GM19395 (cell line): ENCODE data around the gene GNGT2.
"Not testable (repeated sequence)": the region's sequence is repeated elsewhere in the genome, so short reads cannot be mapped to it uniquely, and the experiment has no call there.

Experiments
- ATAC-seq: cut with Tn5 transposase; IDR thresholded peaks from one replicate; pipeline ENCODE4 v1.9.1; 2021; ENCODE audit warnings: mild to moderate bottlenecking, moderate library complexity; ENCODE audit not compliant: unreplicated experiment

GNGT2 gene

DNA sequence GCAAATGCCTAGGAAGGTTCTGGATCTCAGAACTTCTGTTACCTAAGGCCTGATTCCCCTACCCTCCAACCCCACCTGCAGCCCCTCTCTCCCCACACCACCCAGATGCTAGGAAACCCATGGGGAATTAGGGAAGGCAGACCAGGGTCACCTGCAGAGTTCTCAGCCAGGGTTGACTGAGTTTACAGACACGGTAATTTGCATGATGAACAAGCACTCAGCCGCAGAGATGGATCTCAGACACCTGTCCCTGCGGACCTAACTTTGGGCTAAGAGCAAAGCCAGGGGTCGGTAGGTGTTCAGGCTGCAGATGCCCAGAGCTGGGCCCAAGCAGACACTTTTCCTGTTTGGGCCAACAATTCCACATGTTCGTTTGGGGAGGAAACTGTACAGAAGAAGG is 3.0 kb upstream of the GNGT2 start:
- ATAC-seq = no peak

DNA sequence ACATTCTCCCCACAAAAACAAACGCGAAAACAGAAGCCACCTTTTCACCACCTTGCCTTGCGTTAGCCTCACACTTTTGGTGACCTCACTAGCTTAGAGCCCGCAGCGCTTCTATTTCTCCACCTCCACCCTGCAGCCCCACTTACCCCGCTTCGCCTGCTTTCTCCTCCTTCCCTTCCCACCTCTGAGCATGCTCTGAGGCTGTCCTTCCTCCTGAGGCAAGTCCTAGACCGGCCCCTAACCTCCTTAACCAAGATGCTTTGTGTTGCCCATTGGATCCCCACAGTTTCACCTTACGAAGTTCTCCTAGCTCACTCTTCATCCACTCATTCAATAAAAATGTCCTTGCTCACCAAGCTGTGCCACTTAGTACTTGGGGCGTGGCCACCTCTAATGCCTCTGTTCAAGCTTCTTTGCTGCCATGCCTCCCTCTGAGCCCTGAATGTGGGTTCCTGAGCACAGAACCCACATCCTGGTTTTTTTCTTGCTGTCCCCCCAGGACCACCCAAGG is 1.3 kb downstream of the GNGT2 start:
- ATAC-seq = no peak

- no peak for ATAC-seq
These were observed 5.9 kb downstream of the GNGT2 start for GRCh38 chr17:49204516-49204915.

- ATAC-seq = no peak
These were observed 6.6 kb downstream of the GNGT2 start for GRCh38 chr17:49203796-49204195.

GRCh38 chr17:49201481-49201927 is 8.9 kb downstream of the GNGT2 start:
- no peak for ATAC-seq

DNA sequence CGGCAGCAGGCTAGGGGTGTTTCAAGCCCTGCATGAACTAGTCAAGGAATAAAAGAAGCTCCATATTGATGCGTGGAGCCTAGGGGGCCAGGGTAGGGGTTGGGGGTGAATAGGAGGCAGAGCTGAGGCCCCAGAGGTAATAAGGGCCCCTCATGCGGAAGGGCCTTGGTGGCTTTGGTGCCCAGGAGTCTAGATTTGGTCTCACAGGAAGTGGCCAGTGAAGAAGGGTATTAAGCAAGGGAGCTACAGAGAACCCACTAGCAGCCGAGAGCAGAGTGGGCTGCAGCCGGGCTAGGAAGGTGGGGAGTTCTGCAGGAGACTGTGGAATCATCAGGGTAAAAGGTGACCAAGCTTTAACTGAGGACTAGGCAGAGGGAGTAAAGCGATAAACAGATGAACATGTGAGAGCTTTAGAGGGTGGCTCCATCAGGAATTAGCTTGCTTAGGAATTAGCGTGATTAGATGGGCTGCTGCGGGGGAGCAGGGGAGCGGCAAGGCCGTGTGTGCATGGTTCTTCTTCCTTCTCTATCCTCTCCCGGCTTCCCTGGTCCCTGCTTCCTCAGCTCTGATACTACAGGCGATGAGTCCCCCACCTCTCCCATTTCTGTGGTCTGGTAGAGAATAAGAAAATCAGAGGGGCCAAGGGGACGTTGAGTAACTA is 9.8 kb downstream of the GNGT2 start:
- no peak for ATAC-seq

GRCh38 chr17:49198211-49198610 is 12.2 kb downstream of the GNGT2 start:
- no peak for ATAC-seq

DNA sequence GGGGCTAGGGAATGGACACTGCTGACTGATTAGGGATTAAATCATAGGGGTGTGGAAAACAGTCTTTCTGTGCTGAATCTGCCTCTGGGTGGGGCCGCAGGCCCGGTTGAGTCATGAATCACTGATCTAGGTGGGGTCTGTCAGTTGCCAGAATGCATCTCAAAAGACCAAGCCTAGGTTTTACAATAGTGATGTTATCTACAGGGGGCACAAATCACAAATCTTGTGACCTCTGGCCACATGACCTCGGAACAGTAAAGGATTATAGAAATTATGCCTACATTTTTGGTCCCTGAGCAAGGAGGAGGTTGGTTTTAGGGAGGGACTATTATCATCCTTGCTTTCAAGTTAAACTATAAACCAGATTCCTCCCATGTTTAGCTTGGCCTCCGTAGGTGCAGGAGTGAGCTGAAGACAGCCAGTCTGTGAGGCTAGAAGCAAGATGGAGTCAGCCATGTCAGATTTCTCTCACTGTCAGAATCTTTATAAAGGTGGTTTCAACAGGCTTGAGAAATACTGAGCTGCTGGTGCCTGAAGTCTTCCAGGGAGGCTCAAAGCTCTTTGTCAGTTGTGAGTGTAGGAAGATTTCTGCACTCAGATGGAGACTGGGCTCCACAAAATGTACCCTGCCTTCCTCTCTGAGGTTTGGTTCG is 12.9 kb downstream of the GNGT2 start:
- ATAC-seq = no peak

DNA sequence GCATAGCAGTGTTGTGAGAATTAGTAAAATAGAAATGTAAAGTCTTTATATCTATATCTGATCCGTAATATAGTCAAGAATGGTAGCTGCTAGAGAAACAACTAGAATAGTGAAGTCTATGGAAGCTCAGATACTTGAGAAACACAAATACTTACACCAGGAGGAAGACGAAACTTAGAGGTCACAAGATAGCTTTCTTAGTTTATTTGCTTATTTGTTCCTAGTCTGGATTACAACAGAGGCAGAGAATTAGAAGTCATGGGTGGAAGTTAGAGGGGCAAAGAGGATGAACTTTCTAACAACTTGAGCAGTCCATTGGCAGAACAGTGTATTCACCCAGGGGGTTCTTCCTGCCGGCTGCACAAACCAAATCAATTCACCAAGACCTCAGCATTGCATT is 13.9 kb downstream of the GNGT2 start:
- no peak for ATAC-seq

GRCh38 chr17:49195751-49196150 is 14.6 kb downstream of the GNGT2 start:
- no peak for ATAC-seq

DNA sequence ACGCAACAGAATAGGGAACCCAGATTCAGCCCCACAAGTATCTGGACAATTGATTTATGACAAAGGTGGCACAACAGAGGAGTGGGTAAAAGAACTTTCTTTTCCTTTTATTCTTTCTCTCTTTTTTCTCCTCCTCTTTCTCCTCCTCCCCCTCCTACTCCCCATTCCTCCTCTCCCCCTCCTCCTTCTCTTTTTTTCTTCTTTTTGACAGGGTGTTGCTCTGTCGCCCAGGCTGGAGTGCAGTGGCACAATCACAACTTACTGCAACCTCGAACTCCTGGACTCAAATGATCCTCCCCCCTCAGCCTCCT is 16.1 kb downstream of the GNGT2 start:
- no peak for ATAC-seq

DNA sequence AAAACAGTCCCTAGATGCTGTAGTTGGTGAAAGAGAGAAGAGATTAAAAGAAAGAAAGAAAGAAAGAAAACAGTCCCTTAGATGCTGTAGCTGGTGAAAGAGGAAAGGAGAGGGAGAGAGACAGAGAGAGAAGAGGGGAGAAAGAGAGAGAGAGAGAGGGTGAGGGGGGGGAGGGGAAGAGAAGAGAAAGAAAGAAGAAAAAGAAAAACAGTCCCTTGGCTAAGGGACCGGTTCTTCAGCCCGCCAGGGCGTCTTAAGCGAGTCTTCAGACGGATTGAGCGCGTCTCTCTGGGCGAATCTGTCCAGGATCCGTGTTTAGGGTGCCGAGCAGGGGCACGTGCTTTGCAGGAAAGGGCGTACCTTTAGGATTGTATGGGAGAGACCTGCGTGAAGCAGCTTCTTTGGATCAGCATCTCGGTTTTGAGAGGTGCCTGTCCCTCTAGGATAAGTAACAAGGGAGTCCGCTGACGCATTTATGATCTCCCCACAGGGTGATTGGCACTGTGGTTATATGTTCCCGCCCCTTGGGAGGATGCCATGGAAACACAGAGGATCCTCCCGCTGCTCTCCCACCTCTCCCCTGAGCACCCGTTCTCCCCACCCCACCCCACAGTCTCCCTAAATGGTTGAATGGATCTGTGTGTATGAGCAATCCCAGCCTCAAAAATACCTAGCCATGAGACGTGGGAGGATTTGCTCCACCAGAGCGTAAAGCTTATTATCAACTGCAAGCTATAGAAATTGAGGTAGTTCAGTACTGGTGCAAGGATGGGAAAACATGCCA is 16.7 kb downstream of the GNGT2 start:
- no peak for ATAC-seq

GRCh38 chr17:49191917-49192741 is 18.2 kb downstream of the GNGT2 start:
- peak; percentile 58 for ATAC-seq

GRCh38 chr17:49191409-49191916 is 18.9 kb downstream of the GNGT2 start:
- ATAC-seq = peak; percentile 18

DNA sequence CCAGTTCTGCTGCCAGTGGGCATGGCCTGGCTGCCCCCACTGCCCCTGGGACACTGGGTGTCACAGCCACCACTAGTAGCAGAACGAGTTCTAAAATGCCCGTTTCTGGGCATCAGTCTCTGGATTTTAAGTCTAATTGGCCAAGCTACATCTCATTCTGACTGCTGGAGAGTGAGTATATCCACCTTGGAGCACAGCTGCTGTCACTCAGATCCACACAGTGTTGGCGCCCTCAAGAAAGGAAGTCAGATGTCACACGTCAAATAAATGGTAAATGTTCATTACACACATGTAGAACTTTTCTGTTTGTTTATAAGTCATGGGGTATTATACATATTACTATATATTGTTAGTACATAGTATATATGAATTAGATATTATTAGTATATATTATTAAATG is 19.4 kb downstream of the GNGT2 start:
- ATAC-seq = no peak

- no peak for ATAC-seq
These were observed 23.1 kb downstream of the GNGT2 start for GRCh38 chr17:49187301-49187700.

GRCh38 chr17:49185381-49185780 is 25.0 kb downstream of the GNGT2 start:
- not testable (repeated sequence) for ATAC-seq

DNA sequence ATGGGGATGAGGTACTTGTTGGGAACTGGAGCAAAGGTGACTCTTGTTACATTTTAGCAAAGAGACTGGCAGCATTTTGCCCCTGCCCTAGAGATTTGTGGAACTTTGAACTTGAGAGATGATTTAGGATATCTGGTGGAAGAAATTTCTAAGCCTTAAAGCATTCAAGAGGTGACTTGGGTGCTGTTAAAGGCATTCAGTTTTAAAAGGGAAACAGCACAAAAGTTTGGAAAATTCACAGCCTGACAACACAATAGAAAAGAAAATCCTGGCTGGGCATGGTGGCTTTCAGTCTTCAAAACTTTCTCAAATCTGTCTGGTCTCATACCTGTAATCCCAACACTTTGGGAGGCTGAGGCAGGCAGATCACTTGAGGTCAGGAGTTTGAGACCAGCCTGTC is 25.9 kb downstream of the GNGT2 start:
- not testable (repeated sequence) for ATAC-seq

GRCh38 chr17:49183801-49184200 is 26.6 kb downstream of the GNGT2 start:
- ATAC-seq = no peak

GRCh38 chr17:49183341-49183740 is 27.0 kb downstream of the GNGT2 start:
- no peak for ATAC-seq
